ENCODE data around the gene CYTH4. TPM values are rescaled to one million over a fixed set of nuclear protein-coding genes. Genes with fewer than 3 reads are reported as not detected.

Gene CYTH4
- total and polyA plus RNA-seq, 2 of the 8 experiments (the other 6 are each of a cell fraction or from before 2014, with no cell fraction given): 0.09 TPM; not detected in 1

GRCh38 chr22:37256075-37256726, 26.1 kb upstream of the CYTH4 start:
- H3K27me3 ChIP-seq (replicated peaks in 1 of 4; ENCODE audit: control insufficient read depth in 3 of 4, extremely low read depth in 1 of 4, insufficient read depth in 3 of 4, low read length in 3 of 4): peaks cover 0 to 12% (median 7%) of the 10 kb centered on the region in 4 experiments; a peak in 2 of 7 replicates
- WGBS, 2 experiments (ENCODE audit: extremely low coverage in 1 of 2, insufficient coverage in 1 of 2, insufficient read length in 1 of 2, insufficient replicate concordance in 2 of 2, low coverage in 1 of 2, low lambda C conversion rate in 2 of 2, missing lambda C conversion rate in 1 of 2): 84% methylated on average over 10 of the region's 10 CpGs; no CpG with 5 or more reads in 1 of the 2 experiments
- no peak overlapping the region for H2AK5ac ChIP-seq (ENCODE audit: low read depth, low read length)
- no peak overlapping the region for H4K5ac ChIP-seq (ENCODE audit: insufficient read length, low read depth, low read length)
- H2BK12ac ChIP-seq (ENCODE audit: low read depth, low read length): no peak overlapping the region
- H3K56ac ChIP-seq (replicated peaks; ENCODE audit: insufficient read length, low read depth, low read length): no peak overlapping the region
- CTCF ChIA-PET (ENCODE audit: partially characterized antibody): interaction anchor here (1.1 to 1.5 kb wide), 3 partner anchors 11 to 130 kb away, joined by 3 to 5 read pairs (median 3); partner anchors contain the start of gene RAC2
- no peaks in the 10 kb centered on the region for H3K79me1 ChIP-seq (ENCODE audit: low read depth, low read length)
- FAIRE-seq (no peak), DNase-seq (ENCODE audit: low read depth in 1 of 2, low spot score in 2 of 2) (no peak)
- no peaks in the 10 kb centered on the region for H3K79me2 ChIP-seq (ENCODE audit: control insufficient read depth in 1 of 2, insufficient read depth in 2 of 2, low read length in 2 of 2)
- H3K27ac ChIP-seq (ENCODE audit: low read depth, low read length): no peak overlapping the region
- H4K91ac ChIP-seq (replicated peaks; ENCODE audit: insufficient read length, low read length): no peak overlapping the region
- no peak overlapping the region for H3K14ac ChIP-seq (ENCODE audit: insufficient read length)
- H2BK15ac ChIP-seq (ENCODE audit: low read length): no peak overlapping the region
- H3K36me3 ChIP-seq (ENCODE audit: control insufficient read depth in 2 of 4, insufficient read depth in 4 of 4, low read length in 3 of 4): no peaks in the 10 kb centered on the region
- H2BK5ac ChIP-seq (ENCODE audit: low read depth, low read length): no peak overlapping the region
- peaks cover 4 to 12% (median 5%) of the 10 kb centered on the region in 4 experiments for H3K4me1 ChIP-seq (replicated peaks in 1 of 4; ENCODE audit: control insufficient read depth in 3 of 4, insufficient read depth in 4 of 4, low read length in 3 of 4)
- no peaks in the 10 kb centered on the region for H4K20me1 ChIP-seq (replicated peaks in 1 of 2; ENCODE audit: control insufficient read depth in 1 of 2, insufficient read depth in 2 of 2, low read length in 2 of 2)
- no peak overlapping the region for H3K4me2 ChIP-seq (ENCODE audit: insufficient read depth in 1 of 2, low read depth in 2 of 2, low read length in 2 of 2)
- H3K23ac ChIP-seq (ENCODE audit: insufficient read length): no peak overlapping the region
- no peak overlapping the region for H4K8ac ChIP-seq (ENCODE audit: extremely low read depth, insufficient read depth, low read length)
- H2AFZ ChIP-seq (ENCODE audit: low read length): no peak overlapping the region
- no peak overlapping the region for H3K9ac ChIP-seq (replicated peaks in 1 of 4; ENCODE audit: extremely low read depth in 1 of 4, low read depth in 3 of 4, low read length in 3 of 4)
- H3K4me3 ChIP-seq (ENCODE audit: extremely low read depth in 1 of 4, insufficient read depth in 2 of 4, low read depth in 3 of 4, low read length in 4 of 4): no peak overlapping the region
- H3K23me2 ChIP-seq (ENCODE audit: low read depth, low read length): no peaks in the 10 kb centered on the region; the same call in 1 of the 2 replicates
- H3K9me3 ChIP-seq (ENCODE audit: insufficient read depth in 2 of 2, low read depth in 1 of 2, low read length in 1 of 2): no peaks in the 10 kb centered on the region
- H2BK120ac ChIP-seq (replicated peaks; ENCODE audit: low read depth, low read length): no peak overlapping the region
- no peak overlapping the region for H2BK20ac ChIP-seq (ENCODE audit: low read length)
- no peak overlapping the region for H3K18ac ChIP-seq (ENCODE audit: extremely low read depth, low read length)
- POLR2A ChIA-PET (ENCODE audit: partially characterized antibody): no interaction called here
- H3K4ac ChIP-seq (replicated peaks; ENCODE audit: insufficient read length, low read depth, low read length): no peak overlapping the region
- TF ChIP-seq EZH2 (IDR thresholded peaks at IDR 0.05; ENCODE audit: low read depth, low read length, severe bottlenecking): no peak
- no peak for TF ChIP-seq CREB1 (IDR thresholded peaks at IDR 0.05)
- TF ChIP-seq TCF12 (IDR thresholded peaks at IDR 0.05; ENCODE audit: low read depth, low read length): no peak
- no peak for TF ChIP-seq HDAC2 (IDR thresholded peaks at IDR 0.05; ENCODE audit: borderline replicate concordance in 1 of 2, low read depth in 2 of 2, low read length in 2 of 2)
- TF ChIP-seq GABPA (IDR thresholded peaks at IDR 0.05; ENCODE audit: borderline replicate concordance, insufficient read depth, low read length): no peak
- TF ChIP-seq SIN3A (conservative IDR thresholded peaks at IDR 0.05 in 1 of 2, IDR thresholded peaks at IDR 0.05 in 1 of 2; ENCODE audit: low read depth in 1 of 2, low read length in 2 of 2): no peak
- no peak for TF ChIP-seq TBP (IDR thresholded peaks at IDR 0.05; ENCODE audit: low read depth, low read length)
- TF ChIP-seq MAX (IDR thresholded peaks at IDR 0.05): no peak
- no peak for TF ChIP-seq YY1 (IDR thresholded peaks at IDR 0.05; ENCODE audit: low read depth, low read length)
- no peak for TF ChIP-seq JUN (IDR thresholded peaks at IDR 0.05; ENCODE audit: low read depth, low read length)
- no peak for TF ChIP-seq SUZ12 (IDR thresholded peaks at IDR 0.05; ENCODE audit: low read length)
- no peak for TF ChIP-seq CEBPB (IDR thresholded peaks at IDR 0.05; ENCODE audit: low read depth, low read length)
- no peak for TF ChIP-seq ASH2L (IDR thresholded peaks at IDR 0.05; ENCODE audit: low read length)

All from H1 (cell line).